HG03060 (cell line): ENCODE data around the gene PDE4D.
"Not testable (repeated sequence)": the region's sequence is repeated elsewhere in the genome, so short reads cannot be mapped to it uniquely, and the experiment has no call there.

Experiments used
- ATAC-seq: cut with Tn5 transposase; IDR thresholded peaks from one replicate; pipeline ENCODE4 v1.9.1; 2021; ENCODE audit warnings: low read depth, moderate number of reproducible peaks; ENCODE audit not compliant: unreplicated experiment

PDE4D gene

GRCh38 chr5:59019078-59019477, 874.4 kb downstream of the PDE4D start:
- no peak for ATAC-seq

GRCh38 chr5:59016925-59017324, 876.6 kb downstream of the PDE4D start:
- no peak for ATAC-seq

- no peak for ATAC-seq
Measured at GRCh38 chr5:59008816-59009473, 884.6 kb downstream of the PDE4D start.

GRCh38 chr5:59007460-59008063, 886.0 kb downstream of the PDE4D start:
- ATAC-seq, result no peak

- no peak for ATAC-seq
Measured at GRCh38 chr5:59005934-59006701, 887.4 kb downstream of the PDE4D start.

GRCh38 chr5:59003641-59004040, 889.9 kb downstream of the PDE4D start:
- no peak for ATAC-seq

GRCh38 chr5:59003124-59003523, 890.4 kb downstream of the PDE4D start:
- ATAC-seq, result no peak

GRCh38 chr5:59002162-59002825, 891.2 kb downstream of the PDE4D start:
- ATAC-seq, result no peak

GRCh38 chr5:59001716-59002115, 891.8 kb downstream of the PDE4D start:
- ATAC-seq, result no peak

- no peak for ATAC-seq
Measured at GRCh38 chr5:59001154-59001553, 892.4 kb downstream of the PDE4D start.

GRCh38 chr5:59000211-59000610, 893.3 kb downstream of the PDE4D start:
- ATAC-seq, result no peak

GRCh38 chr5:58999804-59000203, 893.7 kb downstream of the PDE4D start:
- ATAC-seq, result no peak

- no peak for ATAC-seq
Measured at GRCh38 chr5:58998544-58998943, 895.0 kb downstream of the PDE4D start.

GRCh38 chr5:58995779-58996178, 897.7 kb downstream of the PDE4D start:
- ATAC-seq, result not testable (repeated sequence)

GRCh38 chr5:58993461-58993860, 900.1 kb downstream of the PDE4D start:
- no peak for ATAC-seq

GRCh38 chr5:58988938-58989337, 904.6 kb downstream of the PDE4D start:
- ATAC-seq, result no peak

- ATAC-seq, result no peak
Measured at GRCh38 chr5:58987193-58987592, 906.3 kb downstream of the PDE4D start.

- no peak for ATAC-seq
Measured at GRCh38 chr5:58986281-58986680, 907.2 kb downstream of the PDE4D start.

- ATAC-seq, result no peak
Measured at GRCh38 chr5:58985759-58986158, 907.8 kb downstream of the PDE4D start.

- ATAC-seq, result no peak
Measured at GRCh38 chr5:58985311-58985710, 908.2 kb downstream of the PDE4D start.
